ENCODE results near the gene CYSLTR2.
"Not testable (repeated sequence)": the region's sequence is repeated elsewhere in the genome, so short reads cannot be mapped to it uniquely, and the experiment has no call there.

Gene CYSLTR2

GRCh38 chr13:48693998-48694397 lies 40.3 kb downstream of the CYSLTR2 start:
- DNase-seq (ENCODE audit: low read depth in 2 of 2), result no peak

- no peak for DNase-seq (ENCODE audit: low read depth in 2 of 2)
Measured at GRCh38 chr13:48695776-48696175, 42.0 kb downstream of the CYSLTR2 start.

- not testable (repeated sequence) for DNase-seq (ENCODE audit: low read depth in 2 of 2)
Measured at GRCh38 chr13:48696676-48697075, 42.9 kb downstream of the CYSLTR2 start.

GRCh38 chr13:48707405-48707804 lies 53.7 kb downstream of the CYSLTR2 start:
- DNase-seq (ENCODE audit: low read depth in 2 of 2), result no peak

- DNase-seq (ENCODE audit: low read depth in 2 of 2), result no peak
Measured at GRCh38 chr13:48708764-48709163, 55.0 kb downstream of the CYSLTR2 start.

- no peak for DNase-seq (ENCODE audit: low read depth in 2 of 2)
Measured at GRCh38 chr13:48709213-48709612, 55.5 kb downstream of the CYSLTR2 start.

GRCh38 chr13:48710160-48710559 lies 56.4 kb downstream of the CYSLTR2 start:
- DNase-seq (ENCODE audit: low read depth in 2 of 2), result no peak

GRCh38 chr13:48712141-48712540 lies 58.4 kb downstream of the CYSLTR2 start:
- no peak for DNase-seq (ENCODE audit: low read depth in 2 of 2)

- no peak for DNase-seq (ENCODE audit: low read depth in 2 of 2)
Measured at GRCh38 chr13:48715977-48716376, 62.2 kb downstream of the CYSLTR2 start.

- no peak for DNase-seq (ENCODE audit: low read depth in 2 of 2)
Measured at GRCh38 chr13:48720621-48721020, 66.9 kb downstream of the CYSLTR2 start.

GRCh38 chr13:48723168-48723567 lies 69.4 kb downstream of the CYSLTR2 start:
- no peak for DNase-seq (ENCODE audit: low read depth in 2 of 2)

- no peak for DNase-seq (ENCODE audit: low read depth in 2 of 2)
Measured at GRCh38 chr13:48725271-48725670, 71.5 kb downstream of the CYSLTR2 start.

- DNase-seq (ENCODE audit: low read depth in 2 of 2), result no peak
Measured at GRCh38 chr13:48726711-48727110, 73.0 kb downstream of the CYSLTR2 start.

- no peak for DNase-seq (ENCODE audit: low read depth in 2 of 2)
Measured at GRCh38 chr13:48727241-48728011, 73.7 kb downstream of the CYSLTR2 start.

GRCh38 chr13:48728226-48728625 lies 74.5 kb downstream of the CYSLTR2 start:
- no peak for DNase-seq (ENCODE audit: low read depth in 2 of 2)

- no peak for DNase-seq (ENCODE audit: low read depth in 2 of 2)
Measured at GRCh38 chr13:48728876-48729275, 75.1 kb downstream of the CYSLTR2 start.

GRCh38 chr13:48729856-48730255 lies 76.1 kb downstream of the CYSLTR2 start:
- no peak for DNase-seq (ENCODE audit: low read depth in 2 of 2)

- no peak for DNase-seq (ENCODE audit: low read depth in 2 of 2)
Measured at GRCh38 chr13:48731001-48731658, 77.4 kb downstream of the CYSLTR2 start.

- DNase-seq (ENCODE audit: low read depth in 2 of 2), result peak; percentile 51 to 59
Measured at GRCh38 chr13:48731957-48732569, 78.3 kb downstream of the CYSLTR2 start.

- DNase-seq (ENCODE audit: low read depth in 2 of 2), result no peak
Measured at GRCh38 chr13:48733739-48734335, 80.1 kb downstream of the CYSLTR2 start.

GRCh38 chr13:48735571-48735970 lies 81.8 kb downstream of the CYSLTR2 start:
- DNase-seq (ENCODE audit: low read depth in 2 of 2), result no peak

GRCh38 chr13:48737689-48738088 lies 84.0 kb downstream of the CYSLTR2 start:
- no peak for DNase-seq (ENCODE audit: low read depth in 2 of 2)

- no peak for DNase-seq (ENCODE audit: low read depth in 2 of 2)
Measured at GRCh38 chr13:48738311-48738710, 84.6 kb downstream of the CYSLTR2 start.

Measured in stimulated activated CD8-positive, alpha-beta memory T cell treated with anti-CD3 and anti-CD28 coated beads, Interleukin-2, amount 100 ng/mL, for 48 hours (primary cell).